DOHH2 (cell line): ENCODE results near the gene RPL35.
"Not testable (repeated sequence)": the region's sequence is repeated elsewhere in the genome, so short reads cannot be mapped to it uniquely, and the experiment has no call there.

Experiments used
- H3F3A ChIP-seq: fragments of 200-600 bp; sonication (generic), shearing (Covaris generic); 2 replicates; pipeline ENCODE4 v1.6.0; 2016; ENCODE audit warnings: antibody characterized with exemption, mild to moderate bottlenecking; ENCODE audit not compliant: control insufficient read depth, insufficient read depth
- H3K27ac ChIP-seq: fragments of 200-600 bp; sonication (generic); 2 replicates; pipeline ENCODE4 v1.5.1; 2014; ENCODE audit warnings: low read depth, mild to moderate bottlenecking, low read length, moderate library complexity
- H3K27me3 ChIP-seq: fragments of 200-600 bp; sonication (generic); 2 replicates; pipeline ENCODE4 v1.6.1; 2014; ENCODE audit warnings: mild to moderate bottlenecking, low read length, mixed read lengths; ENCODE audit not compliant: control insufficient read depth
- H3K36me3 ChIP-seq: fragments of 200-600 bp; sonication (generic); 2 replicates; pipeline ENCODE4 v1.6.1; 2014; ENCODE audit warnings: mild to moderate bottlenecking, low read length, moderate library complexity, mixed read lengths; ENCODE audit not compliant: control insufficient read depth
- H3K4me1 ChIP-seq: fragments of 200-600 bp; sonication (generic); 2 replicates; pipeline ENCODE4 v1.6.1; 2014; ENCODE audit warnings: mild to moderate bottlenecking, low read length, mixed read lengths; ENCODE audit not compliant: control insufficient read depth
- H3K4me2 ChIP-seq: fragments of 200-600 bp; sonication (generic); 2 replicates; pipeline ENCODE4 v1.6.0; 2014; ENCODE audit warnings: mild to moderate bottlenecking, low read length, moderate library complexity
- H3K4me3 ChIP-seq: fragments of 200-600 bp; sonication (generic); 2 replicates; pipeline ENCODE4 v1.5.1; 2014; ENCODE audit warnings: mild to moderate bottlenecking, low read length, mixed read lengths
- H3K79me2 ChIP-seq: fragments of 200-600 bp; sonication (generic); 2 replicates; pipeline ENCODE4 v1.6.1; 2014; ENCODE audit warnings: mild to moderate bottlenecking, low read length, mixed read lengths; ENCODE audit not compliant: control insufficient read depth
- H3K9me2 ChIP-seq: fragments of 200-600 bp; sonication (generic); replicated peaks from 2 replicates; pipeline ENCODE4 v1.6.1; 2014; ENCODE audit warnings: mild to moderate bottlenecking, low read length, mixed read lengths; ENCODE audit not compliant: control insufficient read depth
- H3K9me3 ChIP-seq: fragments of 200-600 bp; sonication (generic); 2 replicates; pipeline ENCODE4 v1.6.1; 2014; ENCODE audit warnings: antibody characterized with exemption, low read length, mixed read lengths; ENCODE audit not compliant: control insufficient read depth, insufficient read depth
- H4K20me1 ChIP-seq: fragments of 200-600 bp; sonication (generic); 2 replicates; pipeline ENCODE4 v1.6.0; 2014; ENCODE audit warnings: low read depth, mild to moderate bottlenecking, antibody characterized with exemption, low read length, moderate library complexity; ENCODE audit not compliant: control insufficient read depth, insufficient read depth
- EZH2phosphoT487 ChIP-seq: fragments of 200-600 bp; sonication (generic); IDR thresholded peaks from 2 replicates; pipeline ENCODE4 v1.6.1; 2017; ENCODE audit warnings: borderline replicate concordance, mild to moderate bottlenecking, antibody characterized with exemption, low read length, moderate library complexity, mixed read lengths
- TF ChIP-seq, protein P1 (sequence below): fragments of 200-600 bp; sonication (generic); IDR thresholded peaks from one replicate; pipeline ENCODE4 v1.5.1; 2014; ENCODE audit warnings: antibody characterized with exemption, mild to moderate bottlenecking, low read depth, low read length; ENCODE audit not compliant: poor library complexity, severe bottlenecking

The RPL35 gene

GRCh38 chr9:124839612-124840299, 22.0 kb downstream of the RPL35 start:
- no peak for TF ChIP-seq EZH2phosphoT487
- TF ChIP-seq, protein P1, sequence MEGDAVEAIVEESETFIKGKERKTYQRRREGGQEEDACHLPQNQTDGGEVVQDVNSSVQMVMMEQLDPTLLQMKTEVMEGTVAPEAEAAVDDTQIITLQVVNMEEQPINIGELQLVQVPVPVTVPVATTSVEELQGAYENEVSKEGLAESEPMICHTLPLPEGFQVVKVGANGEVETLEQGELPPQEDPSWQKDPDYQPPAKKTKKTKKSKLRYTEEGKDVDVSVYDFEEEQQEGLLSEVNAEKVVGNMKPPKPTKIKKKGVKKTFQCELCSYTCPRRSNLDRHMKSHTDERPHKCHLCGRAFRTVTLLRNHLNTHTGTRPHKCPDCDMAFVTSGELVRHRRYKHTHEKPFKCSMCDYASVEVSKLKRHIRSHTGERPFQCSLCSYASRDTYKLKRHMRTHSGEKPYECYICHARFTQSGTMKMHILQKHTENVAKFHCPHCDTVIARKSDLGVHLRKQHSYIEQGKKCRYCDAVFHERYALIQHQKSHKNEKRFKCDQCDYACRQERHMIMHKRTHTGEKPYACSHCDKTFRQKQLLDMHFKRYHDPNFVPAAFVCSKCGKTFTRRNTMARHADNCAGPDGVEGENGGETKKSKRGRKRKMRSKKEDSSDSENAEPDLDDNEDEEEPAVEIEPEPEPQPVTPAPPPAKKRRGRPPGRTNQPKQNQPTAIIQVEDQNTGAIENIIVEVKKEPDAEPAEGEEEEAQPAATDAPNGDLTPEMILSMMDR: peak; percentile 51
- Histone ChIP-seq H4K20me1 (no peaks in the 10 kb centered on the region), H3K9me3 (no peaks in the 10 kb centered on the region), H3K79me2 (no peaks in the 10 kb centered on the region), H3K9me2 (no peaks in the 10 kb centered on the region), H3K27ac (no peak overlapping the region), H3K4me2 (no peak overlapping the region), H3K4me1 (peaks cover 4% of the 10 kb centered on the region; the same call in 1 of the 2 replicates), H3F3A (no peaks in the 10 kb centered on the region), H3K27me3 (no peaks in the 10 kb centered on the region), H3K4me3 (no peak overlapping the region), H3K36me3 (no peaks in the 10 kb centered on the region)

DNA sequence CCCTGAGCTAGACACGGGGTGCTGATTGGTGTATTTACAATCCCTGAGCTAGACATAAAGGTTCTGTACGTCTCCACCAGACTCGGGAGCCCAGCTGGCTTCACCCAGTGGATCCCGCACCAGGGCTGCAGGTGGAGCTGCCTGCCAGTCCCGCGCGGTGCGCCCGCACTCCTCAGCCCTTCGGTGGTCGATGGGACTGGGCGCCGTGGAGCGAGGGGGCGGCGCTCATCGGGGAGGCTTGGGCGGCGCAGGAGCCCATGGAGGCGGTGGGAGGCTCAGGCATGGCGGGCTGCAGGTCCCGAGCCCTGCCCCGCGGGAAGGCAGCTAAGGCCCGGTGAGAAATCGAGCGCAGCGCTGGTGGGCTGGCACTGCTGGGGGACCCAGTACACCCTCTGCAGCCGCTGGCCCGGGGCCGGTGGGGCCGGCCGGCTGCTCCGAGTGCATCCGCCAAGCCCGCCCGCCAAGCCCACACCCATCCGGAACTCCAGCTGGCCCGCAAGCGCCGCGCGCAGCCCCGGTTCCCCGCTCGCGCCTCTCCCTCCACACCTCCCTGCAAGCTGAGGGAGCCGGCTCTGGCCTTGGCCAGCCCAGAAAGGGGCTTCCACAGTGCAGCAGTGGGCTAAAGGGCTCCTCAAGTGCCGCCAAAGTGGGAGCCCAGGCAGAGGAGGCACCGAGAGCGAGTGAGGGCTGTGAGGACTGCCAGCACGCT, 23.0 kb downstream of the RPL35 start:
- H3F3A ChIP-seq, H3K9me3 ChIP-seq, H3K4me3 ChIP-seq, H3K36me3 ChIP-seq, H3K4me2 ChIP-seq, H3K4me1 ChIP-seq, H3K27ac ChIP-seq, H3K9me2 ChIP-seq, H4K20me1 ChIP-seq, H3K79me2 ChIP-seq, H3K27me3 ChIP-seq: not testable (repeated sequence)

DNA sequence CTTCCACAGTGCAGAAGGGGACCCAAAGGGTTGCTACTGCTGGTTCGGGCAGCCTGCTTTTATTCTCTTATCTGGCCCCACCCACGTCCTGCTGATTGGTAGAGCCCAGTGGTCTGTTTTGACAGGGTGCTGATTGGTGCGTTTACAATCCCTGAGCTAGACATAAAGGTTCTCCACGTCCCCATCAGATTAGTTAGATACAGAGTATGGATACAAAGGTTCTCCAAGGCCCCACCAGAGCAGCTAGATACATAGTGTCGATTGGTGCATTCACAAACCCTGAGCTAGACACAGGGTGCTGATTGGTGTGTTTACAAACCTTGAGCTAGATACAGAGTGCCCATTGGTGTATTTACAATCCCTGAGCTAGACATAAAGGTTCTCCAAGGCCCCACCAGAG, 23.6 kb downstream of the RPL35 start:
- H3K9me2 ChIP-seq, H3K36me3 ChIP-seq, H3K27ac ChIP-seq, H3K4me3 ChIP-seq, H3K4me1 ChIP-seq, H3K79me2 ChIP-seq, H3F3A ChIP-seq, H3K27me3 ChIP-seq, H3K4me2 ChIP-seq, H4K20me1 ChIP-seq, H3K9me3 ChIP-seq: not testable (repeated sequence)

GRCh38 chr9:124835026-124835557, 26.7 kb downstream of the RPL35 start:
- TF ChIP-seq, protein P1: no peak
- TF ChIP-seq EZH2phosphoT487: no peak
- H3K79me2 ChIP-seq: no peaks in the 10 kb centered on the region
- H3F3A ChIP-seq: no peaks in the 10 kb centered on the region
- H3K36me3 ChIP-seq: no peaks in the 10 kb centered on the region
- H3K9me2 ChIP-seq: no peaks in the 10 kb centered on the region
- no peak overlapping the region for H3K4me3 ChIP-seq
- no peaks in the 10 kb centered on the region for H3K27me3 ChIP-seq
- peaks cover 4% of the 10 kb centered on the region; the same call in 1 of the 2 replicates for H3K4me1 ChIP-seq
- no peak overlapping the region for H3K4me2 ChIP-seq
- H3K9me3 ChIP-seq: no peaks in the 10 kb centered on the region
- H3K27ac ChIP-seq: no peak overlapping the region
- H4K20me1 ChIP-seq: no peaks in the 10 kb centered on the region
